Skeletal muscle cell (primary cell): ENCODE measurements around the gene INO80.
"Not testable (repeated sequence)": the region's sequence is repeated elsewhere in the genome, so short reads cannot be mapped to it uniquely, and the experiment has no call there.

ENCODE experiments used
- DNase-seq: peaks from one replicate; pipeline ENCODE4 v3.0.0-alpha.2; 2010; ENCODE audit warnings: low read depth
- H3K4me3 ChIP-seq: 2 replicates; pipeline ENCODE4 v1.5.1; 2011; ENCODE audit warnings: low read depth, mild to moderate bottlenecking, control low read depth, low read length, moderate library complexity

The INO80 gene

DNA sequence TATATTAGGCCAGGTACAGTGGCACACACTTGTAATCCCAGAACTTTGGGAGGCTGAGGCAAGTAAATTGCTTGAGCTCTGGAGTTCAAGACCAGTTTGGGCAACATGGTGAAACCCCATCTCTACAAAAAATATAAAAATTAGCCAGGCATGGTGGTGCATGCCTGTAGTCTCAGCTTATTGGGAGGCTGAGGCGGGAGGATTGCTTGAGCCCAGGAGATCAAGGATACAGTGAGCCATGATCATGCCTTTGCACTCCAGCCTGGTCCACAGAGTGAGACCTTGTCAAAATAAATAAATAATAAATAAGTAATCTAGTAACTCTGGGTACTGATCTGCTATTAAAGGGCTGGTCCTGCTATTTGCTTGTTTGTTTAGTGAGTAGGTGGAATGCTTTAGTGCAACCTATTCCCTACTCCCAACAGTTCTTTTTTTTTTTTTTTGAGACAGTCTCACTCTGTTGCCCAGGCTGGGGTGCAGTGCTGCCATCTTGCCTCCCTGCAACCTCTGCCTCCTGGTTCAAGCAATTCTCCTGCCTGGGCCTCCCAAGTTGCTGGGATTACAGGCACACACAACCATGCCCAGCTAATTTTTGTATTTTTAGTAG is 9.1 kb upstream of the INO80 start:
- DNase-seq = no peak
- H3K4me3 ChIP-seq = no peak overlapping the region

DNA sequence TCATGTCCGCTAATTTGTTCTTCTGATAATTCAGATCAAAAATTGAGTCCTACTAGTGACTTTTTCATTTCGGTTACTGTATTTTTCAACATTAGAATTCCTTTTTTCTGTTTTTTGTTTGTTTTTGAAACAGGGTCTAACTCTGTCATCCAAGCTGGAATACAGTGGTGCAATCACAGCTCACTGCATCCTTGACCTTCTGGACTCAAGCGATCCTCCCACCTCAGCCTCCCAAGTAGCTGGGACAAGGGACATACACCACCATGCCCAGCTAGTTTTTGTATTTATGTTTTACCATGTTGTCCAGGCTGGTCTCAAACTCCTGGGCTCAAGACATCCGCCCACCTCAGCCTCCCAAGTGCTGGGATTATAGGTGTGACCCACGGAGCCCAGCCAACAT is 8.0 kb upstream of the INO80 start:
- H3K4me3 ChIP-seq = no peak overlapping the region
- DNase-seq = no peak

- no peak for DNase-seq
- H3K4me3 ChIP-seq = no peak overlapping the region
Observed at GRCh38 chr15:41122849-41123248, 6.8 kb upstream of the INO80 start.

GRCh38 chr15:41121951-41122350 is 5.9 kb upstream of the INO80 start:
- DNase-seq = no peak
- no peak overlapping the region for H3K4me3 ChIP-seq

- peak overlapping the region; percentile 82 for H3K4me3 ChIP-seq
- no peak for DNase-seq
Observed at GRCh38 chr15:41116962-41117252, 827 bp upstream of the INO80 start.

DNA sequence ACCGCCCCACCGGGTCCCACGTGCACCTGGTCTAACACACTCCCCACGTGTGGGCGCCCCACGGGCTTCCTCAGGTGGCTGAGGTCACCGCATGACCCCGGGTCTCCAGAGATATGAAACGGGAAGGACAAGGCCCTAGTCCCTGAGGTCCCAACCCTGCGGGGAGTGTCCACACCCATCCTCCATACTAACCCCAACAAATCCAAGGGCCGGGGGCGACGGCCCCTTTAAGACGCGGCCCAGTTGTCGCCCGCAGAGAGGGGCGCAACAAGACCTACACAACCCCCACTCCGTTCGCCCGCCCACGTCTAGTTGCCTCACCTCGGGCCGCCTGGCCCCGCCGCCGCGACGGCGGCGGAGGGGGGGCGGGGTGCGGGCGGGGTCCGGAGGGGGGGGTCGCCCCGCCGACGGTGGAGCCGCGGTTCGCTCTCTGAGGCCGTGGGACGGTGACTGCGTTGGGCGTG is 396 bp downstream of the INO80 start:
- no peak for DNase-seq
- peak overlapping the region; percentile 82 for H3K4me3 ChIP-seq

GRCh38 chr15:41115161-41115651 is 874 bp downstream of the INO80 start:
- no peak for DNase-seq
- H3K4me3 ChIP-seq = peak overlapping the region; percentile 82

DNA sequence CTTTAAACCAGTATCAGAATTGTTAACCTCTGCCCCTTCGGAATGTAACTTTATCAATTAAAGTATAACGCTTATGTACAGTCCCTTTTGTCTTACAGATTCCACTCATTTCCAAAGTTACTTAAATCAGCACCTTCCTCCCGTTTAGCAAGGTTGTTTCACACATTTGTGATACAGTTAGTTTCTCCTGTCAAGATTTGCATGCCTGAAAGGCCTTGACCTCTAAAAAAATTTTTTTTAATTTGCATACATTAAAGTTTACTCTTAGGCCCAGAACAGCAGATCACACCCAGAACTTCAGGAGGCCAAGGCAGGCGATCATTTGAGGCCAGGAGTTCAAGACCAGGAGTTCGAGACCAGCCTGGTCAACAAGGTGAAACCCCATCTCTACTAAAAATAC is 9.1 kb downstream of the INO80 start:
- no peak for DNase-seq
- no peak overlapping the region for H3K4me3 ChIP-seq

DNA sequence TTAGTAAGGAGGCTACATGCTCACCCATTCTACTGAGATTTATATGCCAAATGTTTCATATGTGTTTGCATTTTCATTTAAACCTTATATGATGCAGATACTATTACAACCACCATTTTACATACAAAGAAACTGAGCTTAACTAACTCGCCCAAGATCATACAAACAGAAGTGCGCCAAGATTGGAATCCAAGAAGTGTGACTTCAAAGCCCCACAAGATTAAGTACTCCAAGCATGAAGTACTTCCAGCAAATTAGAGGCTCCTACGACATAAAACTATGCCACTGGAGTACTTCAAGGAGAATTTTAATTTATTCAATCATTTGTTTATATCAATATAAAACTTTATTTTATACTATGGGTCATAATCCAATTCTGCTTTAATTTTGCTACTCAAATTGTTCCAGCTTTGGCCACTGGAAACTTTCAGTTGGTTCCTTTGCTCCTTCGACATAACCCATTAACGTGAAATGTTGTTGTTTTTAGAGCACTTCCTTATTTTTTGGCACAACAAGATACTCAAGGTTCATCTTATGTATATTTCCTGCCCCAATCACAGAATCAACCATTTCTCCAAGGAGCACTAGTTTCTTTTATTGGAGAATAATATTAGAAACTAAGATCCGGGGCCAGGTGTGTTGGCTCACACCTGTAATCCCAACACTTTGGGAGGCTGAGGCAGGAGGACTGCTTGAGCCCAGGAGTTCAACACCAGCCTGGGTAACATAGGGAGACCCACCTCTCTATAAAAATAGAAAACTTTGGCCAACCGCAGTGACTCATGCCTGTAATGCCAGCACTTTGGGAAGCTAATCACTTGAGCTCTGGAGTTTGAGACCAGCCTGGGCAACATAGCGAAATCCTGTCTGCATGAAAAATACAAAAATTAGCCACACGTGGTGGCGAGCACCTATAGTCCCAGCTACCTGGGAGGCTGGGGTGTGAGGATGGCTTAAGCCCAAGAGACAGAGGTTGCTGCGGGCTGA is 10.4 kb downstream of the INO80 start:
- no peak for DNase-seq
- no peak overlapping the region for H3K4me3 ChIP-seq

GRCh38 chr15:41104234-41104633 is 11.8 kb downstream of the INO80 start:
- H3K4me3 ChIP-seq = no peak overlapping the region
- no peak for DNase-seq

- DNase-seq = no peak
- H3K4me3 ChIP-seq = no peak overlapping the region
Observed at GRCh38 chr15:41102854-41103253, 13.2 kb downstream of the INO80 start.

- no peak for DNase-seq
- H3K4me3 ChIP-seq = no peak overlapping the region
Observed at GRCh38 chr15:41096178-41096577, 19.9 kb downstream of the INO80 start.

DNA sequence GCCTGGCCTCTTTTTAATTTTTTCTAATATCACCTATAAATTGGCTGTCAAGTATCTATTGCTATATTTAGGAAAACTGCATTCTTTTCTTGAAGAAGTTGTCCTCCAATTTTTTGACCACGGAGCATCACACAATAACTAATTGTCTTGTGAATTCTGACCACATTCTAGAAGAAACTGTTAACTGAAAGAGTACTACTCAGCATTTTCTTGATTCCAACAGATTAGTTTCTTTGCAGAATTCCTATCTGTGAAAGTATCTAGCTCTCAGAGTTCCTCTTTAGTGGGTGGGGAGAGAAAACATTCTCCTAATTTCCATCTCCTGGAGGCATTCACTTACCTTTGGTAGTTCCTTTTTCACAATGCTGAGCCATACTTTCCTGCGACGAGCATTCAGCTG is 31.1 kb downstream of the INO80 start:
- H3K4me3 ChIP-seq = no peak overlapping the region
- no peak for DNase-seq

DNA sequence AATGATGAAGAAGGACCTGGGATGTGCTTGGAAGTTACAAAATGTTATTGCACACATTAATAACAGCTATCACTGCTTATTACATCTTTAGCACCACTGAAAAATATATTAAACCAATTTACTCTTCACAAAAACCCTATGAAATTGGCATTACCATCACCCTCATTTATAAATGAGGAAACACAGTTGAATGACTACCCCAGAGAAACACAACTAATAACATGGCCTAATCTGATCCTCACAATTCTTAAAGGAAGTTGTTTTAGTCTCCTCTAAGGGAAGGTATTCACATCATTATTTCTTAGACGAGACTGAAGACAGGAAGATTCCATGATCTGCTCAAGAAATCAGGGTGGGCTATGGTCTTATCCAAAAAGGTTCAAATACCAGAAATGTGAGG is 35.9 kb downstream of the INO80 start:
- H3K4me3 ChIP-seq = no peak overlapping the region
- DNase-seq = no peak

DNA sequence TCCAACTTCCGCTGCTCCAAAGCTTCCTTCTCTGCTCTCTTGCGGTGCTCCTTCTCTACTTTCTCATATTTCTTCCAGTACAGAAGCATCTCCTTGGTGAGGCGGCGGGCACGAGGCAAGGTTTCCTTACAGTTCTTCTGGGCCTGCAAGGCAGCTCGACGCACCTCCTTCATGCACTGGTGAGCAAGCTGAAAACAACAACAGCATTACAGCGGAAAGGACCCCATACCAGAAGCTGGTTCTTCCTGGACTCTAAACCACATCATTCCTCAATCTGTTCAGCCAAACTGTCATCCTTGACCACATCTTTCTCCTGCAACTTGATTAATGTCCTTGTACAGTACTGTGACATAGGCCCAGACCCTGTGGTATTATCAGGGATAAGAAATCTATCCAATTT is 36.4 kb downstream of the INO80 start:
- H3K4me3 ChIP-seq = no peak overlapping the region
- DNase-seq = no peak

- not testable (repeated sequence) for DNase-seq
Observed at GRCh38 chr15:41078879-41079278, 37.2 kb downstream of the INO80 start.

GRCh38 chr15:41078125-41078524 is 38.0 kb downstream of the INO80 start:
- DNase-seq = no peak
- H3K4me3 ChIP-seq = no peak overlapping the region

More at GRCh38 chr15:41078879-41079278, 37.2 kb downstream of the INO80 start:
- H3K4me3 ChIP-seq = not testable (repeated sequence)

DNA sequence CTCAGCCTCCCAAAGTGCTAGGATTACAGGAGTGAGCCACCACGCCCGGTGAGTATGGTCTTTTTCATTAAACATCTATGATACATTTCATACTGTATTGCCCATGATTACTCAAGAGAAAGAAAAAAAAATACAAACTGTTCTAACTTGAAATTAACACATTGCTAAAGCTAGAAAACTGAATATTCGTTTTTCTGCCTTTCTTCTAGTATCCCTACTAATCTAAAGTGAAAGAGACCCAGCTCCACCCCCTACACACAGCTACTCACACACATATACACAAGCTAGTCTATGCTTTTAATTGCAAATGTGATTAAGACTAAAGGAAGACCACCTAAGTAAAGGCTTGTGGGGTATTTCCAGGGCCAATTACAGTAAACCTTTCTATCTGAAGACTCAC is 43.1 kb downstream of the INO80 start:
- H3K4me3 ChIP-seq = no peak overlapping the region
- no peak for DNase-seq

GRCh38 chr15:41072013-41072412 is 44.1 kb downstream of the INO80 start:
- DNase-seq = no peak
- H3K4me3 ChIP-seq = no peak overlapping the region

DNA sequence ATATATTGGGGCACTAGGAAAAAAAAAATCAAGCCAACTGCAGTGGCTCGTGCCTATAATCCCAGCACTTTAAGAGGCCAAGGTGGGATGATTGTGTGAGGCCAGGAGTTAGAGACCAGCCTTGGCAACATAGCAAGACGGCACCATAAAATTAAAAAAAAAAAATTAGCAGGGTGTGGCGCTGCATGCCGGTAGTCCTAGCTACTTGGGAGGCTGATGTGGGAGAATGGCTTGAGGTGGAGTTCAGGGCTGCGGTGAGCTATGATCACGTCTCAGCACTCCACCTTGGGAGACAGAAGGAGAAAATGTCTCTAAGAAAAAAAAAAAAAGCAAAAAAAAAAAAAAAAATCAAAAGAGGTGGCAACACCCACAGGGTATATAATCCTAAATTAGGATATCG is 49.6 kb downstream of the INO80 start:
- no peak for DNase-seq

DNA sequence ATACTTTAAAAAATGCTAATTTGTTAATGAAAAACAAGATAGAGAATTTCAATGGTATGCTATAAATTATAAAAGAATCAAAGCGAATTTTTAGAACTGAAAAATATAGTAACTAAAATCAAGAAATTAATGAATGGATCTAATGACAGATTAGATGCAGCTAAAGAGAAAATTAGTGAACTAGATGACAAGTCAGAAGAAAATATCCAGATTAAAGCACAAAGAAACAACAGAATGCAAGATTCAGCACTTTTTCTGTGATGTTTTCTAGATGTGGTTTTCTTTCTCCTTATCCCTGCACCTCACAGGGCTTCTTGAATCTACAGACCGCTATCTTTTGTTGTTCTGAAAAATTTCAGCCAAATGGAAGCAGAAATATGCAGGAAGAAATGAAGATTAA is 54.4 kb downstream of the INO80 start:
- no peak for DNase-seq

More for the DNA sequence above, 49.6 kb downstream of the INO80 start:
- no peak overlapping the region for H3K4me3 ChIP-seq

More for the DNA sequence above, 54.4 kb downstream of the INO80 start:
- no peak overlapping the region for H3K4me3 ChIP-seq
